IMR-90 (cell line): ENCODE results near the gene THSD7B. TPM values are rescaled to one million over a fixed set of nuclear protein-coding genes. Genes with fewer than 3 reads are reported as not detected.

Experiments
- ATAC-seq: fragments of 200-7000 bp; cut with Tn5 transposase; 2 replicates; pipeline ENCODE4 v1.9.1; 2020; ENCODE audit warnings: low read depth, mild to moderate bottlenecking, moderate library complexity
- BruUV-seq: library from RNA; stranded (reverse); fragments of 400-500 nt; replicated peaks from 2 replicates; lab custom pipeline; 2021; lab: Mats Ljungman, UMichigan
- CTCF ChIA-PET: fragments of 300-600 bp; formaldehyde crosslinking; extraction: SDS; loops from one replicate; lab custom pipeline; 2021; ENCODE audit warnings: antibody characterized with exemption; lab: Yijun Ruan, JAX
- POLR2A ChIA-PET: fragments of 300-600 bp; sonication (Branson Sonifier 250); formaldehyde crosslinking; loops from one replicate; lab custom pipeline; 2022; ENCODE audit warnings: antibody characterized with exemption; ENCODE audit not compliant: unreplicated experiment; lab: Charles Lee
- DNase-seq: peaks from one replicate; pipeline ENCODE4 v3.0.0; 2013
- H2AFZ ChIP-seq: replicated peaks from 2 replicates; pipeline ENCODE3; 2013; ENCODE audit warnings: low read length, mild to moderate bottlenecking; ENCODE audit not compliant: poor library complexity
- H2AK5ac ChIP-seq: 2 replicates; pipeline ENCODE4 v1.6.1; 2013; ENCODE audit warnings: low read depth, low read length, inconsistent platforms
- H2AK9ac ChIP-seq: replicated peaks from 2 replicates; pipeline ENCODE3; 2013; ENCODE audit warnings: mild to moderate bottlenecking, low read depth, low read length, moderate library complexity; ENCODE audit not compliant: poor library complexity
- H2BK120ac ChIP-seq: 2 replicates; pipeline ENCODE4 v1.6.1; 2013; ENCODE audit warnings: low read depth, low read length, inconsistent platforms
- H2BK15ac ChIP-seq: 3 replicates; pipeline ENCODE4 v1.6.1; 2013; ENCODE audit warnings: low read depth, low read length, inconsistent platforms
- H2BK20ac ChIP-seq: 2 replicates; pipeline ENCODE4 v1.6.1; 2013; ENCODE audit warnings: low read depth, mild to moderate bottlenecking, inconsistent platforms, low read length, moderate library complexity
- H2BK5ac ChIP-seq: 2 replicates; pipeline ENCODE4 v1.6.1; 2013; ENCODE audit warnings: mild to moderate bottlenecking, low read depth, low read length, inconsistent platforms; ENCODE audit not compliant: poor library complexity, severe bottlenecking
- H3K14ac ChIP-seq: replicated peaks from 2 replicates; pipeline ENCODE4 v1.6.1; 2013; ENCODE audit warnings: low read depth, low read length, inconsistent platforms
- H3K18ac ChIP-seq: 2 replicates; pipeline ENCODE4 v1.6.1; 2013; ENCODE audit warnings: low read depth, low read length, control low read depth
- H3K23ac ChIP-seq: 2 replicates; pipeline ENCODE4 v1.6.1; 2013; ENCODE audit warnings: low read depth, low read length, inconsistent platforms
- H3K27ac ChIP-seq: 2 replicates; pipeline ENCODE4 v1.5.1; 2013; ENCODE audit warnings: mild to moderate bottlenecking, control low read depth, low read length; ENCODE audit not compliant: insufficient read depth
- H3K27me3 ChIP-seq: 2 replicates; pipeline ENCODE4 v1.6.1; 2013; ENCODE audit warnings: low read length; ENCODE audit not compliant: control insufficient read depth, insufficient read depth
- H3K36me3 ChIP-seq: 2 replicates; pipeline ENCODE4 v1.6.1; 2013; ENCODE audit warnings: low read length, mixed read lengths; ENCODE audit not compliant: control insufficient read depth, insufficient read depth
- H3K4ac ChIP-seq: 2 replicates; pipeline ENCODE4 v1.6.1; 2013; ENCODE audit warnings: low read depth, low read length, inconsistent platforms
- H3K4me1 ChIP-seq: 2 replicates; pipeline ENCODE4 v1.6.1; 2013; ENCODE audit warnings: low read length, mixed read lengths; ENCODE audit not compliant: control insufficient read depth, insufficient read depth
- H3K4me2 ChIP-seq: 2 replicates; pipeline ENCODE4 v1.6.1; 2013; ENCODE audit warnings: low read depth, mild to moderate bottlenecking, control low read depth, low read length, moderate library complexity
- H3K4me3 ChIP-seq: 2 replicates; pipeline ENCODE4 v1.5.1; 2013; ENCODE audit warnings: low read depth, mild to moderate bottlenecking, control low read depth, low read length, moderate library complexity; ENCODE audit not compliant: insufficient read depth
- H3K56ac ChIP-seq: 2 replicates; pipeline ENCODE4 v1.6.1; 2013; ENCODE audit warnings: low read length, inconsistent platforms; ENCODE audit not compliant: insufficient read depth; ENCODE audit errors: extremely low read depth
- H3K79me1 ChIP-seq, 2 experiments: 2 replicates each; pipeline ENCODE4 v1.6.1; 2013; ENCODE audit warnings: low read length in 2 of 2, inconsistent platforms in 1 of 2, low read depth in 1 of 2
- H3K9ac ChIP-seq: 2 replicates; pipeline ENCODE4 v1.6.1; 2013; ENCODE audit warnings: low read depth, low read length, control low read depth
- H3K9me1 ChIP-seq: 2 replicates; pipeline ENCODE4 v1.6.1; 2013; ENCODE audit warnings: low read length, inconsistent platforms; ENCODE audit not compliant: insufficient read depth
- H3K9me3 ChIP-seq: 2 replicates; pipeline ENCODE4 v1.6.1; 2013; ENCODE audit warnings: low read length; ENCODE audit not compliant: control insufficient read depth, insufficient read depth
- H4K20me1 ChIP-seq: 2 replicates; pipeline ENCODE4 v1.6.1; 2013; ENCODE audit warnings: low read length, inconsistent platforms; ENCODE audit not compliant: insufficient read depth
- H4K5ac ChIP-seq: 2 replicates; pipeline ENCODE4 v1.6.1; 2013; ENCODE audit warnings: mild to moderate bottlenecking, low read depth, low read length, control low read depth
- H4K8ac ChIP-seq, 2 experiments: 2 replicates each; pipeline ENCODE4 v1.6.1; 2013; ENCODE audit warnings: low read depth in 2 of 2, low read length in 2 of 2, control low read depth in 1 of 2, inconsistent platforms in 1 of 2
- H4K91ac ChIP-seq: 2 replicates; pipeline ENCODE4 v1.6.1; 2013; ENCODE audit warnings: low read depth, low read length, inconsistent platforms; ENCODE audit not compliant: insufficient read depth
- BHLHE40 ChIP-seq: fragments of 150-350 bp; IDR thresholded peaks from 2 replicates; pipeline ENCODE4 v1.6.1; 2016; ENCODE audit warnings: mild to moderate bottlenecking, low read depth, low read length
- CEBPB ChIP-seq: IDR thresholded peaks from 2 replicates; pipeline ENCODE4 v1.6.1; 2012; ENCODE audit warnings: low read depth, low read length, improper control_type of control experiment
- CHD1 ChIP-seq: IDR thresholded peaks from 2 replicates; pipeline ENCODE4 v1.6.1; 2012; ENCODE audit warnings: low read depth, low read length, improper control_type of control experiment
- CTCF ChIP-seq: conservative IDR thresholded peaks from 2 replicates; pipeline ENCODE4 v1.5.1; 2012; ENCODE audit warnings: mild to moderate bottlenecking, low read depth, low read length, improper control_type of control experiment
- ELK1 ChIP-seq: fragments of 150-350 bp; IDR thresholded peaks from 2 replicates; pipeline ENCODE4 v1.6.1; 2016; ENCODE audit warnings: low read depth, mild to moderate bottlenecking, low read length, moderate library complexity, borderline replicate concordance
- FOS ChIP-seq: fragments of 150-350 bp; IDR thresholded peaks from 2 replicates; pipeline ENCODE4 v1.6.1; 2016; ENCODE audit warnings: low read depth, low read length
- MAFK ChIP-seq: IDR thresholded peaks from 2 replicates; pipeline ENCODE4 v1.6.1; 2012; ENCODE audit warnings: low read depth, low read length, improper control_type of control experiment
- MAZ ChIP-seq: IDR thresholded peaks from 2 replicates; pipeline ENCODE4 v1.6.1; 2012; ENCODE audit warnings: low read depth, mild to moderate bottlenecking, low read length, improper control_type of control experiment, moderate library complexity, borderline replicate concordance
- MXI1 ChIP-seq: IDR thresholded peaks from 2 replicates; pipeline ENCODE4 v1.6.1; 2012; ENCODE audit warnings: low read depth, mild to moderate bottlenecking, low read length, moderate library complexity, borderline replicate concordance
- NFE2L2 ChIP-seq: fragments of 150-350 bp; IDR thresholded peaks from 2 replicates; pipeline ENCODE4 v1.6.1; 2016; ENCODE audit warnings: low read depth, mild to moderate bottlenecking, low read length
- POLR2A ChIP-seq: IDR thresholded peaks from 2 replicates; pipeline ENCODE4 v1.6.1; 2012; ENCODE audit warnings: mild to moderate bottlenecking, low read depth, low read length
- RAD21 ChIP-seq: IDR thresholded peaks from 2 replicates; pipeline ENCODE4 v1.6.1; 2012; ENCODE audit warnings: low read length, improper control_type of control experiment
- RCOR1 ChIP-seq: IDR thresholded peaks from 2 replicates; pipeline ENCODE4 v1.6.1; 2012; ENCODE audit warnings: mild to moderate bottlenecking, low read length, improper control_type of control experiment; ENCODE audit not compliant: insufficient replicate concordance
- RFX5 ChIP-seq: IDR thresholded peaks from 2 replicates; pipeline ENCODE4 v1.8.0; 2012; ENCODE audit warnings: low read depth, mild to moderate bottlenecking, low read length, moderate library complexity
- SMC3 ChIP-seq: fragments of 150-350 bp; IDR thresholded peaks from 2 replicates; pipeline ENCODE4 v1.6.1; 2016; ENCODE audit warnings: low read depth, mild to moderate bottlenecking, antibody characterized with exemption, low read length, moderate library complexity
- USF2 ChIP-seq: fragments of 150-350 bp; IDR thresholded peaks from 2 replicates; pipeline ENCODE4 v1.6.1; 2017; ENCODE audit warnings: mild to moderate bottlenecking, antibody characterized with exemption, low read length, low read depth
- WGBS, 2 experiments: methylation state at CpG; one replicate each; pipeline versions ENCODE4 v1.1.5 to v1.1.7; 2013; ENCODE audit warnings: missing lambda C conversion rate in 2 of 2; ENCODE audit not compliant: insufficient read length in 1 of 2; ENCODE audit errors: extremely low coverage in 2 of 2; 5-methylcytosine and 5-hydroxymethylcytosine counted together
- dilution Hi-C: fragments of 300-500 bp; cut with HindIII; formaldehyde crosslinking; loops from one replicate; pipeline ENCODE4 v1.14.3; 2018; ENCODE audit warnings: low sequenced_read_pairs; ENCODE audit not compliant: unreplicated experiment
- in situ Hi-C: fragments of 300-500 bp; cut with MboI; formaldehyde crosslinking; loops from 3 replicates; pipeline ENCODE4 v1.14.3; 2019; ENCODE audit warnings: low sequenced_read_pairs, inconsistent platforms, mixed read lengths
- intact Hi-C: fragments of 100-400 bp; cut with micrococcal nuclease; formaldehyde crosslinking; loops from 2 replicates; pipeline ENCODE4 v1.10.0; 2022
- polyA plus RNA-seq, 3 experiments: library from polyadenylated mRNA; depleted of rRNA; stranded (reverse); fragments of >200 nt; gene quantifications; 2 replicates each; pipeline ENCODE4 v1.2.3, GENCODE V29; 2012; ENCODE audit warnings: low replicate concordance in 1 of 3
- total RNA-seq: library from RNA; depleted of rRNA; stranded (reverse); fragments of >200 nt; gene quantifications from 2 replicates; pipeline ENCODE4 v1.2.3, GENCODE V29; 2012

Gene THSD7B
- total and polyA plus RNA-seq, 2 of the 4 experiments (the other 2 are of a cell fraction) = not detected

DNA sequence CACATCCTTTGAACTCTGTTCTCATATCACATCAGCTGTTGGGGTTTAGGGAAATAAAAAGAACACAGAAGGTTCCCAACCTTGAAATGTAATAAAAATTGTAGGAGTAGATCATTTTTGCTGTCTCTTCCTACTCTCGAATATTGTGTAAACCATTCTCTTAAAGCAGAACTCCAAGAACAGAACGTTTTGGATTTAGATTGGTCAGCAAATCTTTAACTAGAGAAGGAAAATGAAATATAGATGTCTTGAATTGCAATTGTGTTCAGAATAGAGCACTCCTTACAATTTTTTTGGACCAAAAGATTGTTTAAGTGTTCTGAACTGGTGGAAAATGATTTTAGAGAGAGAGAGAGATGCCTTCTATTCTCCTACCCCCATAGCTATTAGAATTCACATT, 23.9 kb upstream of the THSD7B start:
- no peak overlapping the region for H3K4me2 ChIP-seq
- DNase-seq = no peak
- H3K27me3 ChIP-seq = no peaks in the 10 kb centered on the region
- H3K4me3 ChIP-seq = no peak overlapping the region
- H4K20me1 ChIP-seq = no peaks in the 10 kb centered on the region
- no peak overlapping the region for H2AK5ac ChIP-seq
- no peak overlapping the region for H2AFZ ChIP-seq
- dilution Hi-C loops (no loop called here), in situ Hi-C loops (no loop called here), intact Hi-C loops (no loop called here)
- no peak overlapping the region for H4K5ac ChIP-seq
- no peak overlapping the region for H3K23ac ChIP-seq
- peaks cover 9% of the 10 kb centered on the region for H3K9me3 ChIP-seq
- no peak for ATAC-seq
- no peak overlapping the region for H2AK9ac ChIP-seq
- H3K9me1 ChIP-seq = no peaks in the 10 kb centered on the region
- H3K79me1 ChIP-seq = no peaks in the 10 kb centered on the region
- TF ChIP-seq NFE2L2 = no peak
- TF ChIP-seq MAFK = no peak
- no peak for TF ChIP-seq FOS
- no peak for TF ChIP-seq RAD21
- TF ChIP-seq CHD1 = no peak
- TF ChIP-seq CTCF = no peak
- TF ChIP-seq BHLHE40 = no peak
- TF ChIP-seq MXI1 = no peak
- TF ChIP-seq CEBPB = no peak
- no peak for TF ChIP-seq MAZ
- no peak for TF ChIP-seq RFX5
- no peak for TF ChIP-seq RCOR1
- no peak for TF ChIP-seq ELK1
- TF ChIP-seq SMC3 = no peak
- TF ChIP-seq POLR2A = no peak
- no peak for TF ChIP-seq USF2
- no TSS peak for BruUV-seq
- H3K14ac ChIP-seq = no peak overlapping the region
- no peaks in the 10 kb centered on the region for H3K4me1 ChIP-seq
- ChIA-PET CTCF (no interaction called here), POLR2A (no interaction called here)
- H3K18ac ChIP-seq = no peak overlapping the region
- no peak overlapping the region for H4K8ac ChIP-seq
- no peak overlapping the region for H2BK5ac ChIP-seq
- H3K4ac ChIP-seq = no peak overlapping the region
- no peak overlapping the region for H2BK120ac ChIP-seq
- H3K36me3 ChIP-seq = no peaks in the 10 kb centered on the region
- H4K91ac ChIP-seq = no peak overlapping the region
- no peak overlapping the region for H2BK15ac ChIP-seq
- WGBS, 2 experiments = no CpG with 5 or more reads among the region's 2 CpGs
- no peak overlapping the region for H3K27ac ChIP-seq
- H2BK20ac ChIP-seq = no peak overlapping the region
- no peak overlapping the region for H3K56ac ChIP-seq
- H3K9ac ChIP-seq = no peak overlapping the region
